ENCODE measurements around the gene CCDC116. TPM values are rescaled to one million over a fixed set of nuclear protein-coding genes. Genes with fewer than 3 reads are reported as not detected.
"Not testable (repeated sequence)": the region's sequence is repeated elsewhere in the genome, so short reads cannot be mapped to it uniquely, and the experiment has no call there.

CCDC116 gene
- total RNA-seq, 1 experiment from 2014 or later = not detected

DNA sequence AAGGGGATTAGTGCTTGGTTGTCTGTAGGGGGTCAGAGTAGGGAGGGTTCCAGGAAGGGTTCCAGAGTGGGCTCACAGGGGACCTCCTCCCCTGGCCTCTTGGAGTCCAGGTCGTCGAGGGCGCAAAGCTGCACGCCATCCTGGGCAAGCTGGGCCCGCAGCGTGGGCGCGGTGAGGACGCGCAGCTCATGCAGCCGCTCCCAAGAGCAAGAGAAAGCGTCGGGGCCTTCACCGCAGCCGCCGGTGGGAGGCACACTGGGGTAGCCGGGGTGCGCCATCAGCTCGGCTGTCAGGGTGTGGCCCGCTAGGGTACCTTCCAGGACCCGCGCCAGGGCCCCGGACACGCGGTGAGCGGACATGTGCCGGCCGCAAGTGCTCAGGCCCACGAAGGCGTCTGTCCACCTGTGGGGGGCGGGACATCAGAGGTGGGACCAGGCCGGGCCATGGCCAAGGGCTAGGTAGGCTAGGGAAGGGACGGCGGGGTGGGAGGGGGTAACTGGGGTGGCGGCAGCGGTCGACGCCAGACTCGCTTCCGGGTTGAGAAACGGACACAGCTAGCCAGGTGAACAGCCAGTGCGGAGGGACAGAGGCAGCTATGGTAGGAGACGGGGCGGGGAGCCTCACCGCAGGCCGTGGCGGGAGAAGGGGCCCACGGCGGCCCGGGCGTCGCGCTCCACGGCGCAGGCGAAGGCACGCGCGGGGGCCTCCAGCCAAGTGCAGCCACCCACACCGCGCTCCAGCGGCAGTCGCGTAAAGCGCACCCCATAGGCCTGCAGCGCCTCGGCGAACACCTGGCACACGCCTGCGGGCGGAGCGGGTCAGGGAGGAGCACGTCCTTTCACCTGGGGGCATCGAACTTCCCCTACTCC lies 3.9 kb upstream of the CCDC116 start:
- no peak for DNase-seq (ENCODE audit: extremely low read depth, low read depth)

DNA sequence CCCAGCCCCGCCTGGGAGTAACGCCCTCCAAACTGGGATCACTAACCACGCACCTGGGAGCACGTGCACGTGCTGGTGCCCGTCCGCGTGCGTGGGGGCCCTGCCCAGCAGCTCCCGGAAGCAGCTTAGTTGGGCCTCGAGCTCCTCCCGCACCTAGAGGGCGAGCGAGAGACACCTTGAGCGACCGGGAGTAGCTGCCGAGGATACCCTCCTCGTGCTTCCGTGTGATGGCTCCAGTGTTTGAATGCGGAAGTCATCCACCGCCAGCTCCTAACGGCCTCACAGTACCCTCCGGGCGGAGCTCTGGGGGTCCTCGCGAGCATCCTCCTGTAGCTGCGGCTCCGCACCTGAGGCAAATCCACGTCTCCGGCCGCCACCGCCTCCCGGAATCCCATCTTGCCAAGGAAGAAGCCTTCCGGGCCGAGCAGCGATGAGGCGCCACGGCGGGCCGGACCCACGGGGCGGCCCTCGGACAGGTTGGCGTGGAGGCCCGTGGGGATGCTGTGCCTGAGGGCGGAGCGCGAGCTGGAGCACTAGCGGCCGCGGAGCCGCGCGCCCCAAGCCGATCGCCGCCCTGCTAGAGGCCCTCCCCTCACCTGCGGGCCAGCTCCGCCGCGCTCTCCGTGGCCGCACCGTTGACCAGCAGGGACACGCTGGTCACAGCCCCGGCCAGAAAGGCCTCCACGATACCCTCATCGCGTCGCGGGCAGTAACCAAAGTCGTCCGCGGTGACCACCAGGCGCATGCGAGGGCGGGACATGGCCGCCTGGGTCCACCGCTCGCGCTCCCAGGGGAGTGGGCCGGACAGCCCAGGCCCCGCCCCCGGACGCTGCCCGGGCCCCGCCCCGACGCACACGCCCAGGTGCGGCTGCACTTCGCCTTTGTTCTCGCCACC lies 3.1 kb upstream of the CCDC116 start, which contains the start of gene YDJC:
YDJC (minus strand) TSS at position 768 of the 895 bp plus-strand sequence; CDS start at position 760, 8 bp downstream.
- peak; percentile 84 for DNase-seq (ENCODE audit: extremely low read depth, low read depth)

DNA sequence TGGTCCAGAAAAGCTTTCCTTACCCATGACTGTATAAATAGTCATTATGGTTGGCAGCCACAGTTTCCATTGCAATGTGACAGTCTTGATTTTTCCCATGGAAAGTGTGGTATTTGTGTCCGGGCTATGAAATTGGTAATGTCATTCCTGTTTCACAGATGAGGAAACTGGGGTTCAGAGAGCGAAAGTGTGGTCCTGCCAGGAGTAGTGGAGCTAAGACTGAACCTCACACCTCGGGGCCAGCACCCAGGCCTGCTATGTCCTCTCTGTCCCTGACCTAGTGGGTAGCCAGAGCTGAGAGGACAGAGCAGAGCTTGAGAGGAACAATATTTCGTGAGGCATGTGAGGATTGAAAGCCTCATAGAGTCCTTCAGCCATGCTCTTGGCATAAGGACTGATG lies 1.5 kb upstream of the CCDC116 start:
- no peak for DNase-seq (ENCODE audit: extremely low read depth, low read depth)

DNA sequence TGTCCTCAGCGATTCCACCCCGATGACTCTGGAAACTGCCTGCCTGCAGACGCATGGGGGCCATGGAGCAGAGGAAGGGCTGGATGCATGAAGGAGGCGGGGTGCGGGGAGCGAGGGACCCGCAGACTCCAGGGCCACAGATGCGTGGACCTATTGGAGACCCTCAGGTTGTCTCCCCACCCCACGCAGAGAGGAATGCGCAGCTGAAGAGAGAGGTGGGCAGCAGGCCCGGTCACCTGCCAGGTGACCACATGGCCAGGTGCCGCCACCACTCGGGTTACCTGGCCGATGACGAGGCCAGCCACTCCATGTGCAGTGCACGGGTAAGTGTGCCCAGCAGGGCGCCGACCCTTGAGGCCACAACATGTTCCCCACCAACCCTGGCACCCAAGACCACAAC lies 371 bp downstream of the CCDC116 start:
- DNase-seq (ENCODE audit: extremely low read depth, low read depth) = no peak

DNA sequence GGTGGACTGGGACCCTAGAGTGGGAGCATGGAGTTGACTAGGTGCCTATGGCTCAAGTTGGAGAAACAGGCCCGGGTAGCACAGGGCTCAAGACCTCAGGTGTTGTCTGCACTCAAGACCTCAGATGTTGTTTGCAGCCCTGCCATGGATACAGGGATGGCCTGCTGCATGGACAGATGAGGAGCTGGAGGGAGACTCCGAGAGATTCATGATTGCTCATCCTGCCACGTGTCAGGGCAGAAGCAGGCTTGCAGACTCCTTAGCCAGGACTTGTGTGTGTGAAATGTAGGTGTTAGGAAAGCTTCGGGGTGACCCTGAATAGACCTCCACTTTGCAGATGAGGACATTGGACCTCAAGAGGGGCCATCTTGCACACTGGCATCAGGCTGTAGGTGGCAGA lies 921 bp downstream of the CCDC116 start:
- no peak for DNase-seq (ENCODE audit: extremely low read depth, low read depth)

DNA sequence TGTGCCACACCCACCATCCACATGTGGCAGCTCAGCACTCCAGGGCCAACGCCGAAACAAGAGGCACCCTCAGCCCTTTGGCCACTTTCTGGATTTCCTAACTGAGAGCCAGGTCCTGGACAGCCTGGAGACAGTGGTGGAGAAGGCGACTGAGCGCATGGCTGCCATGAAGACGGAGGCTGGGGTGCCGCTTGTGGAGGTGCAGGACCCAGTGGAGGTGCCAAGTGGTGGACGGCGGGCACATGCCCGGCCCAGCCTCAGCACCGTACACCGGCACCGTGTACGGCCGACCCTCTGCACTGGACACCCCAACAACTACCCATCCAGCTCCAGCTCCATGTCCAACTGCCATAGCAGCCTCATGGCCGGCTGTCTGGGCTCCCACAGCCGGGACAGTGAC lies 1.5 kb downstream of the CCDC116 start:
- DNase-seq (ENCODE audit: extremely low read depth, low read depth) = no peak

DNA sequence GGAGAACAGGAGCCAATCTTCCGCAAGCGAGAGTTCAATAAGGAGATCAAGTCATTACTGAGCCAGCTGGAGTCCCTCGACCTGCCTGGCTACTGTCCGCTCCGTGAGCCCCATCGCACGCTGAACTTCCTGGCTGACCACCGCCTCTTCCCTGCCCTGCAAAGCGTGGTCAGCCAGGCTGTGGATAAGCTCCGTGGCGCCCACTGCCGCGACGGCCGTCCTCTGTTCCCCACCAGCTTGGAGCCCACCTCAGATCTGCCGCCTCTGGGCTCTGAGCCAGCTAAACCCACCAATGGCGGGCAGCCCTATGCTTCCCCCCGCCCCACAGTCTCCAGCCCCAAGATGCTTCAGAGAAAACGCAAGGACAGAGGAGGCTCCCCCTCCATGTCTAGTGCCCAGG lies 2.3 kb downstream of the CCDC116 start:
- no peak for DNase-seq (ENCODE audit: extremely low read depth, low read depth)

DNA sequence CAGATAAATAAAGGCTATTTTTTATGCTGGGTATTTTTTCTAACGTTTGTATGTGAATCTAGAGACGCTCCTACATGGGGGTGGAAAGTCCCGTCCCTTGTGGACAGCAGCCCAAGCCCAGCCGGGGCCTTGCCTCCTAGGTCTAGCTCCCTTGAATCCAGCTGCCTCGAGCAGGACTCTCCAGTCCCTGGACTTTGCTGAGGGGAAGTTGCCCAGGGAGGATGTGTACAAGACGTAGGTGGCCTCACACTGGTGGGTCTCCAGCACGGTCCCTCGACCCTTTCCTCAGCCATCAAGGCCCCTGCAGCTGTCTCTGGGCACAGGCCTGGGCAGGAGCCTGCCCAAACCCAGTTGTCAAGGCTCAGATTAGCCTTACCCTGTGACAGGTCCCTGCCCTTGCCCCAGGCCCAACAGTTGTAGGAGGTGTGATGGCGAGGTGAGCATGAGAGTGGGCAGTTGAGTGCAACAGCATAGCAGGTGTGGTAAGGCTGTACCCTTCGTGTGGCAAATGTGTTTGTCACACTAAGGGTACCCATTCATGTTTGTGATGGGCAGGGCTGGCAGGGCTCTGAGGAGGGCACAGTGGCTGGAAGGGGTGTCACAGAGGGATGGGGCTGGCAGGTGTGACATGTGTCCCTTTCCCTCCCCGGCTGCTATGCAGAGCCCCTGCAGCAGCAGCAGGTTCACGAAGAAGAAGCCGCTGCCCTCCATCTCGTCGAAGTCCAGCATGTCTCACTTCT lies 3.4 kb downstream of the CCDC116 start:
- DNase-seq (ENCODE audit: extremely low read depth, low read depth) = no peak

DNA sequence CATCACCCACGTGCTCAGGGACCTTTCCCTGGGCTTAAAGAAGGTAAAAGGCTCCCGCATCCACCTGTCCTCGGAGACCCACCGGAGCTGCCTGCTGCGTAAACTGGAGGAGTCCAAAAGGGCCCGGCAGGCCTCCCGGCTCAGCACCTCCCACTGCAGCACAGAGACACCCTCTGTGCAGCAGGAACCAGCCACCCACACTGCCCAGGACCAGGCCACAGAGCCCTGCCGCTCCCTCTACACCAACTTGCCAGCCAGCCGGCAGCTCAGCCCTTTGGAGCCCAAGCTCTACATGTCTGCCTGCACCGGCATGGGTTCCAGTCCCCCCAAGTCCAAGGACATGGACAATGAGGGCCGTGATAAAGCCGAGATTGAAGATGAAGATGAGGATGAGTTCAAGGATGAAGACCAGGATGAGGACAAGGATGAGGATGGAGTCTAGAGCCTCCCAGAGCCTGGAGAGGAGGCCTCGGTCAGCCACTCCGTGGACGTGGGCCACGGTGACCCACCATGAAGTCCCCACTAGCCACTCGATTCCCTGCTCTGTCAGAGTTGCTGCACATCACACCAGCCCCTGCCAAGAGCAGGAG lies 4.2 kb downstream of the CCDC116 start:
- DNase-seq (ENCODE audit: extremely low read depth, low read depth) = no peak

DNA sequence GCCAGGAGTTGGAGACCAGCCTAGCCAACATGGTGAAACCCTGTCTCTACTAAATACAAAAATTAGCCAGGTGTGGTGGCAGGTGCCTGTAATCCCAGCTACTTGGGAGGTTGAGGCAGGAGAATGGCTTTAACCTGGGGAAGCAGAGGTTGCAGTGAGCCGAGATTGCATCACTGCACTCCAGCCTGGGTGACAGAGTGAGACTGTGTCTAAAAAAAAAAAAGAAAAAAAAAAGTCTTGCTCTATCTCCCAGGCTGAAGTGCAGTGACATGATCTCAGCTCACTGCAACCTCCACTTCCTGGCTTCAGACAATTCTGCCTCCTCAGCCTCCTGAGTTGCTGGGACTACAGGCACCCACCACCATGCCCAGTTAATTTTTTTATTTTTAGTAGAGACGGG lies 4.9 kb downstream of the CCDC116 start:
- not testable (repeated sequence) for DNase-seq (ENCODE audit: extremely low read depth, low read depth)

DNA sequence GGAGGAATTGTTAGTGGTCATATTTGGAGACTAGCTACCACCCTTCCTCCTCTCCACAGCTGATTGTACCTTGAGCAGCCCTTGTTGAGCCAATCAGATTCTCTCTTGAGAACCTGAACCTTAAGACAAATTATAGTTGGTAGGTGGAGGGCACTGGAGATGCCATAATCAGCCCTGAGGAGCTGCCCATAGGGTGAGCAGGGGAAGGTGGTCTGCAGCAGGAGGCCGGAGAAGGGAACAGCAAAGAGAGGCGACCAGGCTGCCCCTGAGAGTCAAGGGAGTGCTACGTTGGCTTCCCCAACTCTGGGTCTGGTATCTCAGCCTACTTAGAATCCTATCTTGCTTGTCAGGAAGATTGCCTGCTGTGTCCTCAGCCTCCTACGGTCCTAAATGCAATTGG lies 6.8 kb downstream of the CCDC116 start:
- no peak for DNase-seq (ENCODE audit: extremely low read depth, low read depth)

DNA sequence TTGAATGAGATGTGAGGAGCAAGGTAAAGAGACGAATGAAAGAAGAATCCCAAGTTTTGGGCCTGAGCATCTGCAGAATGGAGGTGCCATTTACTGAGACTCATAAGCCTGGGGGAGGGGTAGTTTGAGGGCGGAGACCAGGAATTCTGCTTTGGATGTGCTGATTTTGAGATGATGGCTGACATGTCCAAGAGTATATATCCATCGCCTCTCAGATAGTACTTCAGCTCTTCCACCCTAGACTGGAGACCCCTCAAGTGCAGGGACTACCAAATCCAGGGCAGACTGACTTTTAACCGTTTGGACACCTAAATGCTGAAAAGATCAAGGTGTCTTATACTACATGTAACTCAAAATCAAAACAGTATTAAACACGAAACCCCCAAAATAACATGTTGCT lies 8.2 kb downstream of the CCDC116 start:
- no peak for DNase-seq (ENCODE audit: extremely low read depth, low read depth)

DNA sequence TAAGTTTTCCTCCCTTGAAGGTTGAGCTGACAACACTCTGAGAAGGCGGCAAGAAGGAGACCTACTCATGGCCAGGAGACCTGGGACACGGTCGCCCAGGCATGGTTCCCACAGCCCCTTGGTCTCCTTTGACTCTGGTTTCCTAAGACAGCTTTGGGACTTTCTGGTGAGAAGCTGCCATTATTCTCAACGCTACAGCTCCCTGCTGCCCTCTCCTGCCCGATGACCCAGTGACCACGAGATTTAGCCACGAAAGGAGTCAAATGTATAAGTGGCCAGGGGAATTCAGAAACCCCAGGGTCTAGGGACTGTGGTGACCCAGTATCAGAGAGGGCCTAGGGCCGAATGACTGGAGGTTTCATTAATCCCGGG lies 8.8 kb downstream of the CCDC116 start:
- peak; percentile 50 for DNase-seq (ENCODE audit: extremely low read depth, low read depth)

DNA sequence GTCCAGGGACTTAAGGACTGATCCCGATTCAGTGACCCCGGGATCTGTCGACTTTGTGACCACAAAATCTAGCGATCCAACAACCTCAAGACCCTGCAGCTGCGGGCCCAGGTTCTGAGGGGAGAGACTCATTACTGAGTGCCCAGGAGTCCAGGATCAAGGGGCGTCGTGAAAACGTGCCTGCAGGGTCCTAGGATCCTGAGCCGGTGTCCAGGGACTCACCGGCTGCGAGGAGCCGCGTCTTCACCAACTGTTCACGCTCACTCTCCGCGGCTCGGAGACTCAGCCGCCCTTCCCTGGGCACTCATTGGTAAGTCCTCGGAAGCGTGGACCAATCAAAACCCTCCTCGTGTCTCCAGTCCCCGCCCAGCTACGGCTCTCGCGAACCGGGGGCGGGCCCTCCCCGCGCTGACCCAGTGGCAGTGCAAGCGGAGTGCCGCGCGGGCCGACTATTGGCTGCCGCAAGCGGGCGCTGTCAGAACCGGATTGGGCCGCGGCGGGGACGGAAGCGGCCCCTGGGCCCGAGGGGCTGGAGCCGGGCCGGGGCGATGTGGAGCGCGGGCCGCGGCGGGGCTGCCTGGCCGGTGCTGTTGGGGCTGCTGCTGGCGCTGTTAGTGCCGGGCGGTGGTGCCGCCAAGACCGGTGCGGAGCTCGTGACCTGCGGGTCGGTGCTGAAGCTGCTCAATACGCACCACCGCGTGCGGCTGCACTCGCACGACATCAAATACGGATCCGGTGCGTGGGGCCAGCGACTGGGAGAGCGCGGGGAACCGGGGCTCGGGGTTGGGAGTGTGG lies 9.4 kb downstream of the CCDC116 start, which contains the start of gene SDF2L1:
SDF2L1 (plus strand) TSS at position 514 of the 795 bp plus-strand sequence; CDS start at position 549, 35 bp downstream.
- peak; percentile 96 for DNase-seq (ENCODE audit: extremely low read depth, low read depth)

DNA sequence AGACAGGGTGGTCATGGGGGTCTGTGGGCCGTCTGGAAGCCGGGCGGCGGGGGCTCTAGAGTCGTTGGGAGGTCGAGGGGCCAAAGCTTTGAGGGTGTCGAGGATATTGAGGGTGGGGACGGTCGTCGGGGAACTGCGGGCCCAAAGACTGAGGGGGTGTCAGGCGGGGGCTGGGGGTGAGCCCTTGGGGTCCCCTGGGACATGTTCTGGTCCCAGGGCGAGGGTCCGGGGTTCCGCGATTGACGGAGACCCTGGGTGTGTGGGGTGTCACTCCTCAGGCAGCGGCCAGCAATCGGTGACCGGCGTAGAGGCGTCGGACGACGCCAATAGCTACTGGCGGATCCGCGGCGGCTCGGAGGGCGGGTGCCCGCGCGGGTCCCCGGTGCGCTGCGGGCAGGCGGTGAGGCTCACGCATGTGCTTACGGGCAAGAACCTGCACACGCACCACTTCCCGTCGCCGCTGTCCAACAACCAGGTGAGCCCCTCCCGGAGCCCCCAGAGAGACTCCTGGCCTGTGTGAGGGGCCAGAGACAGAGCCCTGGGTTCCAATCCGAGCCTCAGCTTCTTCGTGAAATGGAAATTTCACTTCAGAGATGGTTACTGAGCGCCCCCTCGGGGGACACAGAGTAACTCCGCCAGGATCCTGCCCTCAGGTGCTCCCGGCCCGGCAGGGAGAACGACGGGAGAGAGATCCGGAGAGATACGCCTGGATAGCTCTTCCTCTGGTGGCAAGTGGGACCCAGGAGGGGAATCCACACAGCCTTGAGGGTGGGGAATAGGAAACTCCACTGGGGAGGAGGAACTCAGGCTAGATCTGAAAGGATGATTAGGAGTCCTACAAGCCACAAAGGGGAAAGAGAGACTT lies 10.3 kb downstream of the CCDC116 start:
- DNase-seq (ENCODE audit: extremely low read depth, low read depth) = peak; percentile 52

DNA sequence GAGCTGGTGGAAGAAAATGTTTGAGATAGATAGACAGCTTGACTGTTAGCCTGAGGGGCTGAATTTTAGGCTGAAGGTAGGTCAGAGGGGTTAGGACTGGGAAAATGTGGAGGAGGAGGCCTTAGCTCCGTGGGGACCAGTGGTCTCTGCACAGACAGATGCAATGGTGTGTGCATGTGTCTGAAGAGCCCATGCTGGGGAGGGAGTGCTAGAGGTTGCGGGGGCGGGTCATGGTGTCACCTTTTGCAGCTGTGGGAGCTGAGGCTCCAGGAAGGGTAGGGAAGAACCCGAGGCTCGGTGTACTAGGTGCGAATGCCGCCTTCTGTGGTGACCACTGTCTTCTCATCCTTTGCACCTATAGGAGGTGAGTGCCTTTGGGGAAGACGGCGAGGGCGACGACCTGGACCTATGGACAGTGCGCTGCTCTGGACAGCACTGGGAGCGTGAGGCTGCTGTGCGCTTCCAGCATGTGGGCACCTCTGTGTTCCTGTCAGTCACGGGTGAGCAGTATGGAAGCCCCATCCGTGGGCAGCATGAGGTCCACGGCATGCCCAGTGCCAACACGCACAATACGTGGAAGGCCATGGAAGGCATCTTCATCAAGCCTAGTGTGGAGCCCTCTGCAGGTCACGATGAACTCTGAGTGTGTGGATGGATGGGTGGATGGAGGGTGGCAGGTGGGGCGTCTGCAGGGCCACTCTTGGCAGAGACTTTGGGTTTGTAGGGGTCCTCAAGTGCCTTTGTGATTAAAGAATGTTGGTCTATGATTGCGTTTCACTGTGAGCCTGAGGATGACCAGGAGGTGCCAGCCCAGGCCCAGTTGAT lies 11.2 kb downstream of the CCDC116 start:
- no peak for DNase-seq (ENCODE audit: extremely low read depth, low read depth)

DNA sequence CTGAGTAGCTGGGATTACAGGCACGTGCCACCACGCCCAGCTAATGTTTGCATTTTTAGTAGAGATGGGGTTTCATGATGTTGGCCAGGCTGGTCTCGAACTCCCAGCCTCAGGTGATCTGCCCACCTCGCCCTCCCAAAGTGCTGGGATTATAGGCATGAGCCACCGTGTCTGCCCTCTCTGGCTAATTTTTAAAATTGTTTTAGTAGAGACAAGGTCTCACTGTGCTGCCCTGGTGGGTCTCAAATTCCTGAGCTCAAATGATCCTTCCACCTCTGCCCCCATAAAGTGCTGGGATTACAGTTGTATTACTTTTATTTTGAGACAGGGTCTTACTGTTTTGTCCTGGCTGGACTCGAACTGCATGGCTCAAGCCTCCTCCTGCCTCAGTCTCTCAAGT lies 13.0 kb downstream of the CCDC116 start:
- DNase-seq (ENCODE audit: extremely low read depth, low read depth) = not testable (repeated sequence)

All from NCI-H460 (cell line).